Esophagus mucosa (tissue), 1 donor: ENCODE data around the gene S100A7A. TPM values are rescaled to one million over a fixed set of nuclear protein-coding genes. Genes with fewer than 3 reads are reported as not detected.

ENCODE experiments used
- ATAC-seq: fragments of 200-7000 bp; cut with Tn5 transposase; one replicate; pipeline ENCODE4 v1.9.1; 2020
- total RNA-seq: library from RNA; stranded (reverse); gene quantifications from one replicate; pipeline ENCODE4 v1.2.4, GENCODE V29; 2023
- donor health status: DM: yes; HTN: yes; CAD: no.

Gene S100A7A
- total RNA-seq = 24.6 TPM

- peak; percentile 25 for ATAC-seq
Measured at GRCh38 chr1:153415850-153416570, at the start of gene S100A7A. Gene S100A7A (plus strand): TSS chr1:153416520. CDS start chr1:153418083, 1,563 bp downstream.

DNA sequence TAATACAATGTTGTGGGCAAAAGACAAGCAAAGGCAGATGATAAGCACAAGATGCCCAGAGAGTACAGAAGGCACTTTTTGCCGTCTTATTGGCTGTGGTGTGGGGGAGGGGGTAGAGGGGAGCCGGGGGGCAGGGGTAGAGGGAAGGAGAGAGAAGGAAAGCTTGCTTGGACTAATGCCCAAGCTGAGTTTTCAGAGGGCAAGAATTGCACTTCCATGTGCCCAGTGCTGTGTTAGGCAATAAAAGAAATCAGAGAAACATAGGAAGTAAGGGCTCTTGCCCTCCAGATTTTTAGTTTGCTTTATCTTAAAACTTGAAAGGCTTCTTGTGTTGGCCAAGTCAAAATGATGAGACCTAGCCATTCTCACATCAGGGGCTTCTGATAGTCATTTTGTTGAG, 49.2 kb upstream of the S100A7A start:
- ATAC-seq = no peak

DNA sequence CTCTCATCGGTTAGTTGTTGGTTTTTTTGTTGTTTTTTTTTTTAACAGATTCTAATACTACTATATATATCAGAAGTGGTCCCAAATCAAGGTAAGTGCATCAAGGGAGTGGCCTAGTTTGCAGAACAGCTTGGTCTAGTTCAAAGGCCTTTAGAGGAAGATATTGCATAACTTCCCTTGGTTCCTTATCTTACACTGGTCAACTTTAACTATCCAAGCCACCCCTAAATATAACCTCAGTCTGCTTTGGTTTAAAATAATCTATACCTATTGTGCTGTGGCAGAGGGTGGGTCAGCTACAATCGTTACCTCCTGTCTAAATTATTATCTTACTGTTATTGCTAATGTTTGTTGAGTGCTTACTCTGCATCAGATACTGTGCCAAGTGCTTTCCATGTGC, 47.8 kb upstream of the S100A7A start:
- no peak for ATAC-seq

GRCh38 chr1:153370146-153370545, 46.2 kb upstream of the S100A7A start:
- no peak for ATAC-seq

DNA sequence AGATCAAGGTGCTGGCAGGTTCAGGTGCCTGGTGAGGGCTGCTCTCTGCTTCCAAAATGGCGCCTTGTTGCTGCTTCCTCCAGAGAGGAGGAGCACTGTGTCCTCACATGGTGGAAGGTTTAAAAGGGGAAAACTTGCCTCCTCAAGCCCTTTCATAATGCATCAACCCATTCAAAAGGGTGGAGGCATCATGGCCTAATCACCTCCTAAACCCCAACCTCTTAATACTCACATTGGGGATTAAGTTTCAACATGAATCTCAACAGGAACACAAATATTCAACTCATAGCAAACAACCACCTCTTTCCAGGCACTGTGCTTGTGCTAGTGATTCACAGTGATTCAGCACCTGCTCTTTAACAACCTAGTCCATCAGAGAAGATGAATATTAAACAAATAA, 45.1 kb upstream of the S100A7A start:
- peak; percentile 80 for ATAC-seq

DNA sequence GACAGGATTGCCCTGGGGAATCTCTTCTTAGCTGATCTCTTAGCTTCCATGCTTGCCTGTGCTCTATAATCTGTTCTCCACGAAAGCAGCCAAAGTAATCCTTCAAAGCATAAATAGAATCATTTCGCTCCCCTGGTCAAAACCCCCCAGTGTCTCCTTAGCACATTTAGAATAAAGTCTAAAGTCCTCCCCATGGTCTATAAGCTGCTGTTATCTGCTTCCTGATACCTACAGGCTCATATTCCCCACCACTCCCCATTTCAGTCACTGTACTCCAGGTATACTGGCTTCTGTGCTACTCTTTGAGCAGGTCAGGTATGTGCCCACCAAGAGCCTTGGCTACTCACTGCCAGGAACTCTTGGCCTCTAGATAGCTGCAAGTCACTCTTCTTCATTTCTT, 43.7 kb upstream of the S100A7A start:
- no peak for ATAC-seq

- ATAC-seq = peak; percentile 43
Measured at GRCh38 chr1:153374071-153374470, 42.2 kb upstream of the S100A7A start.

DNA sequence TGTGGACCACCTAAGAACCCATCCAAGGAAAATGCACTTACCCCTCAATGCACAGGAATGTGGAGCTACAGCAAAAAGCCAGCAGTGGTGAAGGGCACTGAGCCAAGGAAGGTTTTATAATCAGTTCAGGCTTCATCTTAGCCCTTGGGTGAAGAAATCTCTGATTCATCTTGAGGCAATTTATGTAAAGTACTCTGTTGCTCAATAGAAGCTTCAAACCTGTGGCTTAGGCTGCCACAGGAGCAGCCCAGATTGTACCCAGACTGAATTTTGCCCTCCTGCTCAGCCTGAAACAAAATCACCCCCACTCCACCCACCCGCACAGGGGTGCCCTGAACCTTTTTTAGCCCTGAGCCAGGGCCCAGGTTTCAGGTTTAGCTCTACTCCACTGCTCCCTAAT, 40.8 kb upstream of the S100A7A start, which contains the start of gene S100A12:
S100A12 (minus strand) TSS at position 111 of the 400 bp plus-strand sequence. CDS start 1,029 bp downstream, outside the sequence.
- ATAC-seq = peak; percentile 80

DNA sequence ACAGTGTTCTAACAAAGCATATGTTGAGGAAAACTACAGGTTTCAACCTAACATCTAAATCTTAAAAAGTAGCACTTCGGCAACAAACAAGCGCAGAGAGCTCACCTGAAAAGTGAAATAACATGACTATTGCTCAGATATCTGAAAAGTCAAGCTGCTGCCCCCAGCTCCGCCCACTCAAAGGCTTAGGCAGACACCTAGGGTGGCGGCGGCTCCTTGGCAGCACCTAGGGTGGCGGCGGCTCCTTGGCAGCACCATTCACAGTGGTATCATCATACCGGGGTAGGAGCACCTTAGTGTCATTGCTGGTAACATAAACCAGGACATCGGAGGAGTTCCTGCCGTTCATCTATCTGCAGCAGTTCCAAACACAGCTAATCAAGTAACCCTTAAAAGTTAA, 36.7 kb upstream of the S100A7A start:
- ATAC-seq = no peak

DNA sequence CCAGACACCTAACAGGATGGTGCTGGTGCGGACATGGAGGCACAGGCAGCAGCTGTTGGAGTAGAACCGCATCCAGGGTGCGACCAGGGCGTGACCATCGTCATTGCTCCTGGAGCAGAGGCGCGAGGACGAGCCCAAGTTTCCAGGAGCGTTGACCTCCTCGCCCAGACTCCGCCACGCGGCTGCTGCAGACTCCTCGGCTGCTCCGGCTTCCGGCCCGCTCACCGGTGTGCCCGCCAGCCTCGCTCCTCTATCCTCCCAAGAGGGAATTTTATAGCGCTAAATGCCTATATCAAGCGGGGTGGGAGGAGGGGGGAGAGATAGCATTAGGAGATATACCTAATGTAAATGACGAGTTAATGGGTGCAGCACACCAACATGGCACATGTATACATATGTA, 35.6 kb upstream of the S100A7A start:
- ATAC-seq = no peak

- ATAC-seq = peak; percentile 67
Measured at GRCh38 chr1:153384958-153385580, 31.3 kb upstream of the S100A7A start.

GRCh38 chr1:153386500-153386901, 29.8 kb upstream of the S100A7A start:
- ATAC-seq = peak; percentile 55

DNA sequence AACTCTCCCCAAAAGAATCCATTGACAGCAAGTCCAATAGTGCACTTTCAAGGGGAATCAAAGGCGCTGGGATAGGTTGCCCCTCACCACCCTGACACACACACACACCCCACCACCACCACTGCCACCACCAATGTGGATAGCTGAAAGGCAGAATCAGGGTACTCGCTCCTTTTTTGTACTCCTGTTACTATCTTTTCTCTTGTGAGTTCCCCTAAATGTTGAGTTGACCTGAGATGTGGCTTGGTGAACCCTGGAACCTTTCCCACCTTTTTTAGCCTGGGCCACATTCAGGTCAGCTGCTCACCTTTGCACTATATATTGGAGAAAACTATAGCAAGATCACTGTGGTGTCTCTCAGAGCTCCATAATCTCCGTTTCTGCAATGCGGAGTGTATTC, 29.3 kb upstream of the S100A7A start:
- ATAC-seq = no peak

DNA sequence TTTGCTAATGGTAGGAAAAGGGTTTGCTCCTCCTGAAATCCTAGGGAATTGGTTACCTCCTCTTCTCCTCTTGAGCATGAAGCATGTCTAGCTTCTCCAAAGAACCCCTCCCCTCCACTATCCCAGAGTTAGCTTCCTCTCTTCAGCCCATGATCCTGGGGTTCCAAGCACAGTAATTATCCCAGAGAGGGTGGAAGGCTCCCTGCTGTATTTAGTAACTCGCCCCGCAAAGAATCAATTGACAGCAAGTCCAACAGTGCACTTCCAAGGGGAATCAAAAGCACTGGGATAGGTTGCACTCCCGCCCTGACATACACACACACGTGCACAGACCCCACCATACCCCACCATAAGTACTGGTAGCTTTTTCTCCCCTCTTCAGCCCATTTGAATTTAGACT, 28.5 kb upstream of the S100A7A start:
- no peak for ATAC-seq

- ATAC-seq = peak; percentile 11
Measured at GRCh38 chr1:153389401-153389800, 26.9 kb upstream of the S100A7A start.

DNA sequence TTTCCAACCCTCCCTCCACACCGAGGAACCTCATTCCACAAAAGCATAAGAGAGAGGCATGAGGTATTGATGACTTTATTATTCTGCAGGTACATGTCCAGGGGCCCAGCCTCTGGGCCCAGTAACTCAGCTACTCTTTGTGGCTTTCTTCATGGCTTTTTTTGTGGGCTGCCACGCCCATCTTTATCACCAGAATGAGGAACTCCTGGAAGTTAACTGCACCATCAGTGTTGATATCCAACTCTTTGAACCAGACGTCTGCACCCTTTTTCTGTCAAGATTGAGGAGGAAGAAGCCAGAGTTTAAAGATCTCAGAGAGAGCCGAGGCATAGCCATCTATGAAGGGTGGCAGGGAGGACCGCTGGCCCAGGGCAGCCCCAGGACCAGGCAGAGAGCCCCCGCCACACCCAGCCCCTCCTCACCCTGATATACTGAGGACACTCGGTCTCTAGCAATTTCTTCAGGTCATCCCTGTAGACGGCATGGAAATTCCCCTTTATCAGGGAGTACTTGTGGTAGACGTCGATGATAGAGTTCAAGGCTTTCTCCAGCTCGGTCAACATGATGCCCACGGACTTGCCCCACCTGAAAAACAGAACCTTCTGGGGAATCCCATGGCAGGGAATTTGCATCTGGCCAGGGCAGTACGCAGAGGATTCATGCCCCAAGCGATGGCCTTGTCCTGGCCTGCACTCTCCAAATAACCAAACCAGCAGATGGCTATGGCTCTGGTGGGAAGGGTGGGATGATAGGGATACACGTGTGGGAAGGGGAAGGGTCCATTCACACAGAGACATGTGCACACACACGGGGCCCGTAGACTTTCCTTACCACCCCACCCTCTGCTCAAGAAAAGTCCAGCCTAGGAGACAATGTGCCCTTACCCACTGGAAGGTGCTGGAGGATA, 26.1 kb upstream of the S100A7A start:
- no peak for ATAC-seq

DNA sequence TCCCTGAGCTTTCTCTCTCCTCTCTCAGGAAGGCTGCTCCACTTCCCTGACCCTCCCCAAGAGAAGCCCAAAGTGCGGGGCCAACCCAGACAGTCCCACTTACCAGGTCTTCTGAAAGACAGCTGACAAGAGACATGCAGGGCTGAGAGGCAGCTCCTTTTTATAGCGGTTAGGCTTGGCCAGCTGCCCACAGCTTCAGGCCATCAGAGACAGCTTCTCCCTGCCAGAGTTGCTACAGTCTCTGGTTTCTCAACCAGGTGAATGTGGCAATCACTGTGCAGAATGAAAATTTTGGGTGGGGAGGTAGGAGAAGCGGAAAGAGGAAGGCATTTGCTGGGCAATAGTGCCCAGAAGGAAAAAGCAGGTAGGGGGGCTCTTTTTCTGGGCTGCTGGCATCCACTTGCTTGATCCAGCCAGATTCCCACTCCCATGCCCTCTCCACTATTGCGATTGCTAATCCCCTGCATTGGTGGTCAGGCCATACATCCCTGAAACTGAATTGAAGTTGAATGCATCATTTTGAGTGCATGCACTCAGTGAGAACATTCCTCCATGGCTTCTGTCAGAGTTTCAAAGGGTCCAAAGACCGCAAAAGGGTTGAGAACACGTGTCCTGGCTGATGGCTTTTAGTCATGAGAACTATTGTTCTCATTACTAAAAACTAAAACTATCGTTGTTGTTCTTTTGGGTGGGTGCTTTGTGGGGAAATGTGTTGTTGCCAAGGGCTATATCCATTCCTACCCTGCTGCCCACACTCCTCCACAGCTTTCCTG, 25.2 kb upstream of the S100A7A start, which contains the start of gene S100A8:
S100A8 (minus strand) TSS at position 136 of the 773 bp plus-strand sequence. CDS start 538 bp downstream, outside the sequence.
- peak; percentile 34 for ATAC-seq

DNA sequence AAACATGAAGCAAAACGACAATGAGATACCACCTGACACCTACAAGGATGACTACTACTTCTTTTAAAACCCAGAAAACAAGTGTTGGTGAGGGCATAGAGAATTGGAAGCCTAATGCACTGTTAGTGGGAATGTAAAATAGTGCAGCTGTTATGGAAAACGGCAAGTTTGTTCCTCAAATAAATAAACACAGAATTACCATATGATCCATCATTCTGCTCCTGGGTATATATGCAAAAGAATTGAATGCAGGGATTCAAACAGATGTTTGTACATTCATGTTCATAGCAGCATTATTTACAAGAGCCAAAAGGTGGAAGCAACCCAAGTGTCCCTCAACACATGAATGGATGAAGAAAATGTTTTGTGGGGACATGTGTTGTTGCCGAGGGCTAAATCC, 24.1 kb upstream of the S100A7A start:
- no peak for ATAC-seq

DNA sequence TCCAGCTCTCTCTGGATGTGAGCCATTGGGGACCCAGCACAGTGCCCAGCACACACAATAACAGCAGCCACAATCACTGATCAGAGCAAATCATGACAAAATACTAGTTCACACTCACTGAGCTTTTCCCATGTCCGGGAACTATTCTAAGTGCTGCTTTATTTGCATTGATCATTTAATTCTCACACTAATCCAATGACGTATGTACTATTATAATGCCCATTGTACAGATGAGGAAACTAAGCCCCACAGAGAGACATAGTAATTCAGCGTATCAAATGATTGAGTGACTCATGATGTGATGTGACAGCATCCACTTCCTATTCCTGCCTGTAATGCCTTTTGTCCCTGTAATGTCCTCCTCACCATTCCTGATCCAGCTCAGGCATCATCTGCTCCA, 23.5 kb upstream of the S100A7A start:
- peak; percentile 40 for ATAC-seq

- peak; percentile 70 for ATAC-seq
Measured at GRCh38 chr1:153393926-153394325, 22.4 kb upstream of the S100A7A start.

GRCh38 chr1:153394391-153394790, 21.9 kb upstream of the S100A7A start:
- no peak for ATAC-seq

DNA sequence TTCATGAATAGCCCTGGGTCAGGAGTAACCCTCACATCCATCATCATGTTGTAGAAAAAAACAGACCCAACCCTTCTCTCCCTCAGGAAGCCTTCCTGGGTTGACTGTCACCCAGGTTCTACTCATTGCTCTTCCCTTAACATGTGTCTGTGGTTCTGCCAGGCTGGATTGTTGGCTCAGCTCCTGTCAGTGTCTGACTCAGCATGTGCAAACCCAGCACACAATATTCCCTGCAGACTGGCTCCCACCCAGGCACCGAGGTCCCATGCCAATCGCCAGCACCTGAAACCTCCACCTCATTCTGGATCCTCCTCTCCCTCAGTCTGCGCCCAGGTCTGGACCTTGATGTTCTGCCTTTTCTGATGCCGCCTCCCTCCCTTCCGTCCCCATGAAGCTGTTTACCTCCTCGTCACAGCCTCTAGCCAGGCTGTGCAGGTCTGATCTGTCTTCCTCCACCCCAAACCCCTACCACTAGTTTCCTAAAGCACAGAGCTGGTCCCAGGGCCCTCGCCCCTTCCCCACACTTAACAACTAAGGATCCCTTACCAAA, 21.1 kb upstream of the S100A7A start:
- ATAC-seq = peak; percentile 37
